ENCODE data around the gene NHS.

NHS gene

DNA sequence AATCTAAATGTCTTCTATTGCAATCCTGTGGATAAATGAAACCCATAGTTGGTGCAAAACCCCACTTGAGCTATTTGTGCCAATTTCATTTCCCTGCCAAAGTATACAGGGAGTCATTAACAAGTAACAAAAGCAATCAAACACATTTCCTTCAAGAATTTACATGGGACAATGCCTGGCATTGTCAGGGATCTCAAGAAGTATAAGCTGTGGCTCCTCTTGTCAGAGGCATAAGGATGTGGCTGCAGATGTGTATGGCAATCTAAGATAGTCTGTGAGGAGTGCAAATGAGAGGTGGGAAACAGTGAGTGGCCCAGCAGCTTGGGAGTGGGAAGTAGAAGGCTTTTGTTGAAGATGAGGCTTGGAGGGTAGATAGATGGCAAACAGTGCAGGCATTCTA lies 304.3 kb downstream of the NHS start:
- DNase-seq (ENCODE audit: low read depth) = no peak

DNA sequence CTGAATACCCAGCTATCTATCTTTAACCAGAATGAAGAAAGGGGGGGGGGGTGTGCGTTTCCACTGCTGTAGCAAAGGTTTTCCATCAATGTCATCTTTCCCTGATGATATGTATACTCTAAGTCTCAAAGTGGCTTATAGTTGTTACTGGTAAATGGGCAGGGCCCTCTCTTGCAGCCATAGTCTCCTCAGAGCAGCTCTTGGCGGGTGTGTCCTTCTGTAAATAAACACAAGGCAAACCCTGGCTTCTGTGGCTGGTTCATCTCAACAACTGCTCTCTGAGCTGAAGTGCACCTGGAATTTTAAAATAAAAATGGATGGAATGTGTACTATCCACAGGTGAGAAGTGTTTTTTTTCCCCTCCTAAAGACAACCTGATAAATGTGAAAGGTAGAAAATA lies 304.8 kb downstream of the NHS start:
- no peak for DNase-seq (ENCODE audit: low read depth)

GRCh38 chrX:17680732-17681413 lies 305.9 kb downstream of the NHS start:
- DNase-seq (ENCODE audit: low read depth) = no peak

DNA sequence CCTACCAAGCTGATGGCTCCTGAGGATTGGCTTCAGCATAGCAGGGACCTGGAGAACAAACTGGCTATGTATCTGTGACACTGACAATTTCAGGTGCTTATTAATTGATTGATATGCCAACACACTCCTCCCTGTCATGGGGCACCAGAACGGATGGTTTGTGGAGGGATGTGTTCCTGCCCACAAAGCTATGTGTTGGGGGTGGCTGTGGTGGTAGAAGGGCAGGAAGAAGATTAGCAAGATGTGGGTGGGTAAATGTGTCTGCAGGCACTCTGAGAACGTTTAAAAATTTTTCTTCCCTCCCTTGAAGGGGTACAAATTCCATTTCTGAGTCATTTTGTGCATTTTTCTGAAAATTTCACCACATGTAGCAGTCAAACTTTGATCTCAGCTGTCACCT lies 307.3 kb downstream of the NHS start:
- DNase-seq (ENCODE audit: low read depth) = no peak

GRCh38 chrX:17685026-17685425 lies 310.0 kb downstream of the NHS start:
- no peak for DNase-seq (ENCODE audit: low read depth)

DNA sequence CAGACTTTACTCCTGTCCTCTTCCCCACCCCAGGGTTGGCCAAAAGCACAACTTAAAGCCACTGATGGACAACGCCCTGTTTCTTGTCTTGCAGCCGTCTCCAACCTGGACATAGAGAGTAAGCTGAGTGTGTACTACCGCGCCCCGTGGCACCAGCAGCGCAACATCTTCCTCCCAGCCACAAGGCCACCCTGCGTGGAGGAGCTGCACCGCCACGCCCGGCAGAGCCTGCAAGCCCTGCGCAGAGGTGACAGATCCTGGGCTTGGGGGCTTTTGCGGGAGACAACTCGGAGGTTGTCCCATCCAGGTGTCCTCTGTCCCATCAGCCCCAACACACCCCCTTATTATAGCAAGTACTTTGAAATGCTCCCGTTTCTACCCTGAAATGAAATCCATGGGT lies 312.6 kb downstream of the NHS start:
- DNase-seq (ENCODE audit: low read depth) = no peak

GRCh38 chrX:17689971-17690409 lies 315.0 kb downstream of the NHS start:
- DNase-seq (ENCODE audit: low read depth) = no peak

DNA sequence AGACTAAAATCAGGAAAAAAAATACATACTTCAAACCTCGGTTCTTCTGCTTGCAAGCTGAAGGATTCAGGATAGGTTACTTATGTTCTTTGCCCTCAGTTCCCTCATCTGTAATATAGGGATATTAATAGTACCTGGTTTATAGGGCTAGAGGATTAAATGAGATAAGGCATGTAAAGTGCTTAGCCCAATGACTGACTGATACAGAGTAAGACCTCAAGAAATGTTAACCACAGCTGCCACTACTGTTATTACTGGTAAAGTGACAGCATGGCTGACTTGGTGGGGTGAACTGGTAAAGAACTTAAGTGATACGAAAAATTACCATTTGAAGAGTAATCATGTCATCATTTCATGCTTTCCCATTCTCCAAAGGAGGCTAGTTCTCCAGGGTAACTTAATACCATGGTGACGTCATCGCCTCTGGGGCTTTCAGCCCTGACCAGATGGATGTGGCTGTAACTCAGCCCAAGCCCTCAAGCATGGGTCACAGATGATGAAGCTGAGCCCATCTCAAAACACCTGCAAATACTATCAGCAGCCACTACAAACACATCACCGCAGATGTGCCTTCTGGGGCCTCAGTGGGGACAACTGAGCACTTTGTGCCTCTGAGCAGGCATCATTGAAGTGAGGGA lies 317.8 kb downstream of the NHS start:
- no peak for DNase-seq (ENCODE audit: low read depth)

- no peak for DNase-seq (ENCODE audit: low read depth)
Observed at GRCh38 chrX:17697191-17697590, 322.2 kb downstream of the NHS start.

DNA sequence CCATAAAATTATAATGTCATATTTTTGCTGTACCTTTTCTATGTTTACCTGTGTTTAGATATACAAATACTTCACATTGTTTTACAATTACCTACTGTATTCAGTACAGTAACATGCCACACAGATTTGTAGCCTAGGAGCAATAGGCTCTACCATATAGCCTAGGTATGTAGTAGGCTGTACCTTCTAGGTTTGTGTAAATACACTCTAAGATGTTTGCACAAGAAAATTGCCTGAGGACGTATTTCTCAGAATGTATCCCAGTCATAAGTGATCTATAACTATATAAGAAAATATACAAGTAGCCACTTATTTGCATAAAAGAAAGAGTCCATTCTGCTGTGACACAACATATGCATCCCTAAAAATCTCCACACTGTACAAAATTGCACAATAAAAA lies 326.0 kb downstream of the NHS start:
- no peak for DNase-seq (ENCODE audit: low read depth)

- DNase-seq (ENCODE audit: low read depth) = no peak
Observed at GRCh38 chrX:17703201-17703600, 328.2 kb downstream of the NHS start.

DNA sequence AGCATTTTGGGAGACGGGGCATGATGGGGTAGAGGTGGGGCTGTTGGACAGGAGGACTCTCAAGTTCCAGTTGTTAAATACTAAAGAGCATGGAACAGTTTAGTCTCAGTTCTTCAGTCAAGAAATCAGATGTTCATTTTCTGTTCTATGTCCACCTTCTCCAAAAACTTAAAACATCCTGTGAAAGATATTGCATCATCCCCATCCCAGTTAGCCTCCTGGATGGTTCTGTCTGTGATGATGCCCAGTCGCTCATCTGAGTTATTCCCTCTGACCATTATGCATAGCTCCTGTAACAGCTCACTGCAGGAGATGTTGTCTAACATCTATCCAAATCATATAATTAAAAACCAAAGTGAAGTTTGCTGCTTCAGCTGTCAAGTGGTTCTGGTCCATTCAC lies 330.2 kb downstream of the NHS start:
- no peak for DNase-seq (ENCODE audit: low read depth)

DNA sequence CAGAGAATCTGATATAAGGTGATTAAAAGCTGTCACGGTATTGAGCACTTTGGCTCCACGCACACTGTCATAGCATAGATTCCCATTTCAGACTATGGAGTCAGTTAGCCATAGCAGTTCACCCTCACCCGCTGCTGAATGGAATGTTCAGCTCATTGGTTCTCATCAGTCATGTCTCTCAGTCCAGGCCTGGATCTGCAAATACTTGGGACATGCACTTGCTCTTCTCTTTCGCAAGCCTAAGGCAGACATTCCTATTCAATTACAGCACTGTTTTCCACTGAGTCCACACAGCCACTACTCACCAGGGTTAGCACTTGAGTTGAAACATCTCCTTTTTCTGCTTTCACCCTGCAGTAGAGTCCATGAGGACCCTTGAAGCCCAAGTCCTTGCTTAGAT lies 331.7 kb downstream of the NHS start:
- no peak for DNase-seq (ENCODE audit: low read depth)

- no peak for DNase-seq (ENCODE audit: low read depth)
Observed at GRCh38 chrX:17707731-17708130, 332.7 kb downstream of the NHS start.

DNA sequence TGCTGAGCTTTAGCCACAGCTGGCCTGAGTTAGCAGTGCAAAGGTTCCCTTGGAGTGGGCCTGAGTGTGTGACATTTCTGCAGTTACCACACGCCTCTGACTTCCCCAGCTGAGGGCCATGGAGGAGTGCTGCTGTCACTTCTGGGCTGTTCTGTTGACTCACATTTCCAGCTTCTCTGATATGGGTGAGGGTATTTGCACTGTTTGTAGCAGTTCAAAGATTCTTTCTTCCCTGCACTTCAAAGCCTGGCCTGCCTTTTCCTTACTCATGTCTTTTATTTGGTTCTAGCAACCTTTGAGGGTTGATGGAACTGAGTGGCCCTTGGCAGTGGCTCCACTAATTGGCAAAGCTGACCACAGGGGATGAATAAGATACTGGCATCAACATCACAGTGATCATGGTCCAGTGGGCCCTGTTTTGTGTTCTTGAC lies 335.9 kb downstream of the NHS start:
- no peak for DNase-seq (ENCODE audit: low read depth)

DNA sequence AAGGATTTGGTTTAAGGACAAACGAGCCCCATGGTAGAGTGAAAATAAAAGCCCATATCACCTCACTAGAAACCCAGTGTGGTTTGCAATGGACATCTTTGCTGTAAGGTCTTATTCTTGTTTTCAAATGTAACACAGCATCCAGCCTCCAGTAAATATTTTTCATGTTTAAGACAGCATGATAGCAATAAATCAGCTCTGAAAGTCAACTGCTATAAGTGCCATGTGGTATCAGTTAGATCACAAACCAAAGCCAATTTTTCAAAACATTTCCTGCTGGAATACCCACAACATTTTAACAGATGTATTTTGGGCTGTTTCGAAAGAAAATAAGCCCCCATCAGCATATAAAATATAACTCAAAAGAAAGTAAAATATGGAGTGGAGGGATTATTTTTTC lies 338.3 kb downstream of the NHS start:
- DNase-seq (ENCODE audit: low read depth) = no peak

GRCh38 chrX:17718649-17719165 lies 343.7 kb downstream of the NHS start:
- no peak for DNase-seq (ENCODE audit: low read depth)

DNA sequence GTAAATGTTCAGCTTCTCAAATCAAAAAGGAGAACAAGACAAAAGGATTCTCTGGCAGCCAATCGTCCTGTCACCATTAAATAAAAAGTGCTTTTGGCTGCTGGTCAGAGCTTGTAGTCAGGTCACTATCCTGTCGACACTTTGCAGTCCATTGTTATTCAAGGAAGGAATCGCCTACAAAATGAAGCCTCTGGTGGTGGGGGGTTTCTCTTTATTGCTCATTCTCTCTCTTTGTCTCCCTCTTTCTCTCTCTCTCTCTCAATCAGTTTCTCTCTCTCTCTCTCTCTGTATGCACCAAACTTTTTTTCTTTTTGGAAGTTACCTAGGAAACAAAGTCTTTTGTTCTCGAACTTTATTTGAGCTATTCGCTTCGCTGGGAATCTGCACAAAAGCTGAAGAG lies 344.7 kb downstream of the NHS start:
- no peak for DNase-seq (ENCODE audit: low read depth)

DNA sequence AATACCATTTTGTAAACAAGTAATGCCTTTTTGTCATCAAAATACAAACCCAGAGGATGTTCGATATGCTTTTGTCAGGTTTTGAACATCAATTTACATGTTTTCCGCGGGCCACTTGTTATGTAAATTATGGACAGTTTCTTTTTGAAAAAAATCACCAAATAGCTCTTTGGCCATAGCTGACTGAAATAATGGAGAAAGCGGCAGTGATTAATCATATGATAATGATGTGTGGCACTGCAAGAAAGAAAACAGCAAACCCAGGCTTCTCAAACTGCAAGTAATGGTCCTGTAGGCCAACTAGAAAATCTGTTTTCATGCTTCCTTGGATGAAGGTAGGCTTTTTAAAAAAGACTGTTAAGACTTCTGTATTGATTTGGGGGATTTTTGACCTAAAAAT lies 346.7 kb downstream of the NHS start:
- no peak for DNase-seq (ENCODE audit: low read depth)

DNA sequence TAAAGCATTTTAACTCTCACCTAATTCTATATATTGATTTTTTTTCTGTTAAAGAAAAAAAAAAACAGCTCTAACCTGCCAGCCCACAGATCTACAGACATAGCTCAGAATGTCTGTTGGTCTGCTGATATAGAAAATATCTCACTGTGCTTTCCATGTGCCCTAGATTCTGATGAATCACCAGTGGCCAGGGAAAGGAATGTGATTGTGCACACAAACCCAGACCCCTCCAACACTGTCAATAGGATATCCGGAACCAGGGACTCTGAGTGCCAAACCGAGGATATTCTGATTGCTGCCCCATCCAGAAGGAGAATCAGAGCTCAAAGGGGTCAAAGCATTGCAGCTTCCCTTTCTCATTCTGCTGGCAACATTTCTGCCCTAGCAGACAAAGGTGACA lies 350.2 kb downstream of the NHS start:
- DNase-seq (ENCODE audit: low read depth) = no peak

GRCh38 chrX:17732138-17732783 lies 357.3 kb downstream of the NHS start:
- no peak for DNase-seq (ENCODE audit: low read depth)

GRCh38 chrX:17735406-17735805 lies 360.4 kb downstream of the NHS start:
- DNase-seq (ENCODE audit: low read depth) = no peak

- DNase-seq (ENCODE audit: low read depth) = no peak
Observed at GRCh38 chrX:17736478-17736855, 361.5 kb downstream of the NHS start.

All from CMK (cell line).